HG02798 (cell line): Measurements from ENCODE around the gene FKRP.

Experiments used
- ATAC-seq: cut with Tn5 transposase; IDR thresholded peaks from one replicate; pipeline ENCODE4 v1.9.1; 2021; ENCODE audit warnings: mild to moderate bottlenecking; ENCODE audit not compliant: unreplicated experiment, poor library complexity

The FKRP gene

GRCh38 chr19:46730595-46730994 lies 15.3 kb upstream of the FKRP start:
- ATAC-seq, result no peak

- no peak for ATAC-seq
Measured at GRCh38 chr19:46731007-46731501, 14.8 kb upstream of the FKRP start.

GRCh38 chr19:46731584-46731983 lies 14.3 kb upstream of the FKRP start:
- no peak for ATAC-seq

GRCh38 chr19:46732172-46732938 lies 13.5 kb upstream of the FKRP start:
- no peak for ATAC-seq

- ATAC-seq, result no peak
Measured at GRCh38 chr19:46732966-46733689, 12.7 kb upstream of the FKRP start.

- no peak for ATAC-seq
Measured at GRCh38 chr19:46733690-46734292, 12.1 kb upstream of the FKRP start.

GRCh38 chr19:46736531-46737297 lies 9.1 kb upstream of the FKRP start:
- ATAC-seq, result no peak

GRCh38 chr19:46737298-46737654 lies 8.6 kb upstream of the FKRP start:
- ATAC-seq, result no peak

- ATAC-seq, result no peak
Measured at GRCh38 chr19:46737761-46738171, 8.1 kb upstream of the FKRP start.

GRCh38 chr19:46739290-46739771 lies 6.5 kb upstream of the FKRP start:
- ATAC-seq, result no peak

GRCh38 chr19:46741447-46741846 lies 4.4 kb upstream of the FKRP start:
- no peak for ATAC-seq

- ATAC-seq, result no peak
Measured at GRCh38 chr19:46742926-46743480, 2.9 kb upstream of the FKRP start.

- no peak for ATAC-seq
Measured at GRCh38 chr19:46744005-46744691, 1.7 kb upstream of the FKRP start.

GRCh38 chr19:46745030-46745429 lies 827 bp upstream of the FKRP start:
- ATAC-seq, result no peak

GRCh38 chr19:46746281-46747057 lies 612 bp downstream of the FKRP start, which contains the start of gene STRN4:
TSS of gene STRN4 (minus strand) at chr19:46746450. CDS start at chr19:46746430, 20 bp downstream.
- ATAC-seq, result peak; percentile 67

GRCh38 chr19:46748325-46749109 lies 2.7 kb downstream of the FKRP start:
- no peak for ATAC-seq

GRCh38 chr19:46753420-46754155 lies 7.7 kb downstream of the FKRP start:
- ATAC-seq, result peak; percentile 48
